Ectodermal cell (in vitro differentiated cells): ENCODE data around the gene MAP7.
A peak's percentile ranks its signal among the peaks of the same experiment; 100 is the strongest.

Source experiments
- H3K27ac ChIP-seq: 2 replicates; pipeline ENCODE4 v1.7.0; 2013; ENCODE audit warnings: mild to moderate bottlenecking, low read depth, low read length; ENCODE audit not compliant: insufficient read depth, poor library complexity, severe bottlenecking
- H3K27me3 ChIP-seq: 2 replicates; pipeline ENCODE4 v1.7.0; 2013; ENCODE audit warnings: mild to moderate bottlenecking, low read length; ENCODE audit not compliant: insufficient read depth, control insufficient read depth, poor library complexity, severe bottlenecking
- H3K36me3 ChIP-seq: one replicate; pipeline ENCODE4 v1.7.0; 2013; ENCODE audit warnings: low read length; ENCODE audit not compliant: control insufficient read depth, insufficient read depth
- H3K4me1 ChIP-seq: one replicate; pipeline ENCODE4 v1.7.0; 2013; ENCODE audit warnings: low read length; ENCODE audit not compliant: control insufficient read depth, insufficient read depth
- H3K4me3 ChIP-seq: 2 replicates; pipeline ENCODE4 v1.7.0; 2013; ENCODE audit warnings: low read depth, low read length, control low read depth; ENCODE audit not compliant: insufficient read depth
- H3K9me3 ChIP-seq: 2 replicates; pipeline ENCODE4 v1.7.0; 2013; ENCODE audit warnings: mild to moderate bottlenecking, low read length, moderate library complexity; ENCODE audit not compliant: control insufficient read depth
- WGBS, 2 experiments: methylation state at CpG; one replicate each; pipeline ENCODE4 v1.1.7; 2013; ENCODE audit warnings: missing lambda C conversion rate in 2 of 2; 5-methylcytosine and 5-hydroxymethylcytosine counted together

Gene MAP7

DNA sequence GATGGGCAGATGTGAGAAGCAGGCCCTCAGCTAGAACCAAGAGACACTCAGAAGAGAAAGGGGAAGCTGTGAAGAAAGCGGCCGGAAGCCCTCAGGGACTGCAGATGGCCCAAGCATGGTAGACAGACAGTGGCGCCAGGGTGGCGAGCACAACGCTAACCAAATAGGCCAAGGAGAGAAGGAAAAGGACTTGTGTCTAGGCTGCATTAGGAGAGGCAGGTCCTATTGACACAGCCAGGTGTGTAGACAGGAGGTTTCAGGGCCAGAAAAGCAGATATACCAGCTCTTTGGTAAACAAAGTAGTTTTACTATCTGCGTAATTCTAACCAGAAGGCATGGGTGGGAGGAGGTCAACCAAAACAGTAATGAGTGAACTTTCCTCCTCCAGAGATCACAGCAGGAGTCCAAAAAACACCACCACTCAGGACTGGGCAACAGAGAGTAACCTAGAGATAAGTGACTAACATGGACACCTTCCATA, 15.8 kb upstream of the MAP7 start:
- H3K4me1 ChIP-seq: no peaks in the 10 kb centered on the region
- H3K36me3 ChIP-seq: no peaks in the 10 kb centered on the region
- no peak overlapping the region for H3K4me3 ChIP-seq
- H3K27me3 ChIP-seq: no peaks in the 10 kb centered on the region
- 96% methylated on average over 6 of the region's 6 CpGs for WGBS, 2 experiments
- H3K27ac ChIP-seq: no peak overlapping the region
- H3K9me3 ChIP-seq: no peaks in the 10 kb centered on the region

DNA sequence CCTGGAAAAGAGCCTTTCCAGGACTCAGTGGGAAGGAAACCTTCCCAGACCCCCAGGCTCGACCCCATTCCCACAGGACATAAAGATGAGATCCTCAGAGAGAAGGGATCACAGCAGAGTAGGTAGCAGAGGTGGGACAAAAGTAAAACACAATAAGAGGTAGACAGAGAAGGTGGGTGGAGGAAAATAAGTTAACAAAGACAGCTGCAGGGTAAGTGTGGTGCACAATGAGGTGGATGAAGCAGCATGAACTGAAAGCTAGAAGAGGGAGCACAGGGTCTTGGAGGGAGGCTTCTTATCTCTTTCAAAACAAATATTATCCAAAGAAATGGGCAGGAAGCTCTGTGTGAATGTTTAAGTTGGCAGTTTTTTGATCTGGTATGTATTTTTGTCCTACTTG, 14.0 kb upstream of the MAP7 start:
- H3K27ac ChIP-seq: no peak overlapping the region
- H3K36me3 ChIP-seq: no peaks in the 10 kb centered on the region
- H3K27me3 ChIP-seq: no peaks in the 10 kb centered on the region
- H3K4me1 ChIP-seq: no peaks in the 10 kb centered on the region
- WGBS, 2 experiments: 93 to 100% methylated on average over 1 of the region's 1 CpG
- H3K4me3 ChIP-seq: no peak overlapping the region
- no peaks in the 10 kb centered on the region for H3K9me3 ChIP-seq

DNA sequence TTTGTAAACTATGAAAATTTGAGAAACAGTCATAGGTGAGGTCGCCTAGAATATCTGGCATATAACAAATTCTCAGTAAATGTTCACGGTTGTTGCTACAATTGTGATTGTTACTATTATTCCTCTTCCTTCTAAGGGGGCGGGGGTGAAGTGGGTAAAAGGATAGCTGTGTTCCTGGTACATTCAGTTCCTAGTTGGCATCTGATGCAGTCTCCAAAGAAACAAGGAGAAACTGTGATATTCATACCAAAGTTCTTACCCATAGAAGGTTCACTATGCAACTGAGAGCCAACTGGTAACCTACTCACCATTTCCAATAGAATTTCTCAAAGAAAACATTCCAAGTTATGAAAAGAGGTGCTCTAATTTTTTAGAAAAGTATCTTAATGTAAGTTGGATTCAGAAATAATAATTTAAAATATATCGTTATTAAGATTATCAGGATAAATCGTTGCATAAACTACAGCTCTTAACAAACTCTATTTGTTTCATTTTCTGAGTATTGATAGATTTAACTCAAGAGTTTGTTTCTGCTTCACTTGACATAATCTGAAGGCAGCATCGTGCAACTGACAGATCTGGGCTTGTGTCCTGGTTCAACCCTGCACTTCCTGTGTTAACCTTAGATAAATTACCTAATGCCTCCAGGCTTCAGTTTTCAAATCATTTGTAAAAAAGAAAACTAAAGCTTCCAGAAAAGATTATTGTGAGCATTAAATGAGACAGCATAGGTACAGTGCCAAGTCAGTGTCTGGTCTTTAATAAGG, 13.3 kb upstream of the MAP7 start:
- Histone ChIP-seq H3K4me3 (no peak overlapping the region), H3K27ac (no peak overlapping the region), H3K9me3 (no peaks in the 10 kb centered on the region), H3K4me1 (no peaks in the 10 kb centered on the region), H3K36me3 (no peaks in the 10 kb centered on the region), H3K27me3 (no peaks in the 10 kb centered on the region)
- 95 to 100% methylated on average over 2 to 4 of the region's 6 CpGs for WGBS, 2 experiments

DNA sequence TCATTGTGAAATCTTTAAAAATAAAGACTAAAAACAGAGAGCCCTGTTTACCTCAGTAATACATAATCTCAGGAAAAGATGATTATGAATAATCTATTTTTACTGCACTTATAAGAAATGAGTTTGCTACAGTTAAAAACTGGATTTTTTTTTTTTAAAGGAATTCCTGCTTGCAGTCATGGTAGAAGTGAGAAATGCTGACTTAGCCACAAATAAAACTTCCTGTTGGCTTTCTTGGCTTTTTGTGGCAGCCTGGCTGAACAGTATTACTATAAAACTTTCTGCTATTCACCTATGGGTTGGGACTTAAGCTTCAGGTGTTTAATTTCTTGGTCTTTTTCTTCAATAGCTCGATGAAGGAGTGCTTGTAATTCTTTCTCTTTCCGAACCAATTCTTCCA, 12.0 kb upstream of the MAP7 start:
- 89 to 90% methylated on average over 2 of the region's 2 CpGs for WGBS, 2 experiments

DNA sequence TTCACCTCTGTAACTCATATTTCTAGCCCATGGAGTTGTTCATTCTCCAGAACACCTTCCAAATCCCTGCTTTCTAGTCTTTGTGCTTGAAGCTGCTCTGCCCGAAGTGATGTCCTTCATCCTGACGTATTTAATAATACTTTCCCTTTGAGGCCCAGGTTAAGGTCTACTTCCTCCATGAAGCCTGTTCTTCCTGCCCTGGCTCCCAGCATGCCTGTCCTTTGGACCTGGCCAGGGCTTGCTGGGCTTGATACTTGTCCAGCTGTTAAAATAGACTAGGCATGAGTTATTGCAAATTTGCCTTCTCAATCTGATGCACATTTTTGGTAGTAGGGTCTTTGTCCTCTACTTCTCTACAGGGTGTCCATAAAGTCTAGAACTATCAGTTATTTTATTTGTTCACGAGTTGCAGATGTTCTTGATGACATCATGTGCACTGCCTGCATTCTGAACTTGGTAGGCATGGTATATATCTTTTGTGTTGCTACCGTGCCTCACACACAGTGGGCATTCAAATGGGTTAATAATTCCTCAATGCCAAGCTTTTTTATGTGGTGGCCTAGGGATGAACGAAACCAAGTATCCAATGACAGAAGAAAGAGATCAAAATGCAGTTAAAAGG, 3.1 kb upstream of the MAP7 start:
- H3K27me3 ChIP-seq: peaks cover 57% of the 10 kb centered on the region

More for the DNA sequence above, 12.0 kb upstream of the MAP7 start:
- no peaks in the 10 kb centered on the region for H3K27me3 ChIP-seq
- no peak overlapping the region for H3K4me3 ChIP-seq
- H3K4me1 ChIP-seq: no peaks in the 10 kb centered on the region
- H3K27ac ChIP-seq: no peak overlapping the region
- H3K9me3 ChIP-seq: no peaks in the 10 kb centered on the region
- H3K36me3 ChIP-seq: no peaks in the 10 kb centered on the region

DNA sequence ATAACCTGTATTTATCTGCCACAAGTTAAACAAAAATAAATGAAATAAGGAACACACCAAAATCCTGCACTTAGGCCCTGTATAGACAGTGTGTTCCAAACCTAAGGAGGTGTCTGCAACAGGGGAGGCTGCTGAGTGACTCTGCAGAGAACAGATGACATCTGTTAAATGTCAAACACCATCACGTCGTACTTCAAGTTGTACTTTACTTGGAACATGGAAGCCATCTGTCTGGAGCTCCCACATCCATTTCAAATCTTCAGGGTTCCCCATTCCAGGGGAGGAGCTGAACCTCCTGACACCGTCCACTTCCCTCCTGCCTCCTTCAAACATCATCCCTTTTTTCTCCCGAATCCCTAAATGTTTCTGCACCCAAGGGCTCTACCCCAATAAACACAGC, 1.8 kb upstream of the MAP7 start:
- Histone ChIP-seq H3K4me1 (no peaks in the 10 kb centered on the region), H3K9me3 (no peaks in the 10 kb centered on the region), H3K27ac (no peak overlapping the region), H3K27me3 (peaks cover 60% of the 10 kb centered on the region), H3K36me3 (no peaks in the 10 kb centered on the region), H3K4me3 (no peak overlapping the region)
- 88% methylated on average over 4 of the region's 4 CpGs for WGBS, 2 experiments

More for the DNA sequence above, 3.1 kb upstream of the MAP7 start:
- H3K4me1 ChIP-seq: no peaks in the 10 kb centered on the region
- no peaks in the 10 kb centered on the region for H3K36me3 ChIP-seq
- 86 to 88% methylated on average over 5 of the region's 5 CpGs for WGBS, 2 experiments
- no peak overlapping the region for H3K4me3 ChIP-seq
- H3K9me3 ChIP-seq: no peaks in the 10 kb centered on the region
- H3K27ac ChIP-seq: no peak overlapping the region

DNA sequence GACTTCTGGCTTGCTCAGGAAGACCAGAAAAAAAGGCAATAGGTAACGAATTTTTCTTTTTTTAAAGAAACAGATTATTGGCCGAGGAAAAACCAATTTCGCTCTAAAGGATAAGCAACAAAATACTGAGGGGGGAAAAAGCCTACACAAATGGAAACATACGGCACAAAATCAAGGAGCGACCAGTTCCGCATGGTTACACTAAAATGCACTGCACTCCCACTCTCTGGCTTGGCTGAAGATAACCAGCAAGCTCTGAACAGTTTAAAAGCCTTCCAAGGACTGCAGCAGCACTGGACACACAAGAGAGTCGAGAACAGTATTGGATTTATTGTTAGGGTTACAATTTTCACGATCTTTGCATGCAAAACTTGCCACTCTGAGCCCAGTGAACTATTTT, 881 bp upstream of the MAP7 start:
- Histone ChIP-seq H3K27me3 (peaks cover 60% of the 10 kb centered on the region), H3K36me3 (no peaks in the 10 kb centered on the region), H3K9me3 (no peaks in the 10 kb centered on the region), H3K4me3 (no peak overlapping the region), H3K4me1 (no peaks in the 10 kb centered on the region), H3K27ac (no peak overlapping the region)
- WGBS, 2 experiments: 66 to 68% methylated on average over 8 of the region's 8 CpGs

DNA sequence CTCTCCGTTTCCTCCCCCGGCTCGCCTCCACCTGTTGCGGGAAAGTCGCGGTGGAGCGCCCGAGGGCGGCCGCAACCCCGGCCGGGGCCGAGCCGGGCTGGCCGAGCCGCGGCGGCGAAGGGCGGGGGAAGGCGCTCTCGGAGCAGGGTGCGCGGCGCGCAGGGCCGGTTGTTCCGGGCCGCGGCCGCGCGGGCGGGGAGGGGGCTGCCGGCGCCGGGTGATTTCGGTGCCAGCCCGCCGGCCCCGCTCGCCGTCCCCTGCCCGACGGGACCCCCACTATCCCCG, 235 bp downstream of the MAP7 start:
- Histone ChIP-seq H3K4me1 (no peaks in the 10 kb centered on the region), H3K9me3 (no peaks in the 10 kb centered on the region), H3K27me3 (peaks cover 60% of the 10 kb centered on the region), H3K36me3 (no peaks in the 10 kb centered on the region), H3K27ac (no peak overlapping the region), H3K4me3 (peak overlapping the region; percentile 61)
- WGBS, 2 experiments: 0 to 1% methylated on average over 46 of the region's 46 CpGs

DNA sequence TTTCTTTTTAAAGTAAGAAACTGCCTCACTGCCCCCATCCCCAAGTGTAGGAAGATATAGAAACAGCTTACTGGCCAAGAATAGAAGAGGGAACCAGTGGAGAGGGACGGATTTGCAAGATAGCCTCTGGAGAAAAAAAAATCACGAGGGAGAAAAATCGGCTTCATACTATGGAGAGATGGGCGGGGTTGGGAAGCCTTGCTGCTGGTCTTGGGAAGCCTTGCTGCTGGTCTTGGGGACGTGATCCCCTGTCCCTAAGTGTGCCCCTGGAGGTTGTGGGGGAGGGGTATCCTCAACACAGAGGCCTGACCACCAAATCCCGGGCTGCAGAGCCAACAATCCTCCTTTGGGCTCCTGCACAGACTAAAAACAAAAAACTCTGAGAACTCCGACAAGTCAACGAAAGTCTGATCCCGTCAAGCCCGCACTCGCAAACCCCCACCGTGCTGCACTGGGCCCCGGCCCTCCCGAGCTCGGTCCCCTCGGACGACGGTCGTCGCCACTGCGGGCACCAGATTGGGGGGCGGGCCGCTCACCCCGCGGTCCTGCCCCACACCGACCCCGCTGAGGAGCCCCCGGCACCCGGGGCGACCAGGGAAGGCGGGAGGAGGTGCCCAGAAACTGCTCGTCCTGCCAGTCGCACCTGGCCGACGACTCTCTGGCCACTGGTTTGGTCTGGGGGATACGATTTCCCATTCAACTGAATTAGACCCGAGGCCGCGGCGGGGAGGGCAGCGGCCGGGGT, 750 bp downstream of the MAP7 start:
- no peaks in the 10 kb centered on the region for H3K36me3 ChIP-seq
- H3K4me3 ChIP-seq: peak overlapping the region; percentile 61
- no peaks in the 10 kb centered on the region for H3K9me3 ChIP-seq
- 1% methylated on average over 42 of the region's 42 CpGs for WGBS, 2 experiments
- H3K27me3 ChIP-seq: peaks cover 60% of the 10 kb centered on the region
- H3K4me1 ChIP-seq: no peaks in the 10 kb centered on the region
- H3K27ac ChIP-seq: no peak overlapping the region

DNA sequence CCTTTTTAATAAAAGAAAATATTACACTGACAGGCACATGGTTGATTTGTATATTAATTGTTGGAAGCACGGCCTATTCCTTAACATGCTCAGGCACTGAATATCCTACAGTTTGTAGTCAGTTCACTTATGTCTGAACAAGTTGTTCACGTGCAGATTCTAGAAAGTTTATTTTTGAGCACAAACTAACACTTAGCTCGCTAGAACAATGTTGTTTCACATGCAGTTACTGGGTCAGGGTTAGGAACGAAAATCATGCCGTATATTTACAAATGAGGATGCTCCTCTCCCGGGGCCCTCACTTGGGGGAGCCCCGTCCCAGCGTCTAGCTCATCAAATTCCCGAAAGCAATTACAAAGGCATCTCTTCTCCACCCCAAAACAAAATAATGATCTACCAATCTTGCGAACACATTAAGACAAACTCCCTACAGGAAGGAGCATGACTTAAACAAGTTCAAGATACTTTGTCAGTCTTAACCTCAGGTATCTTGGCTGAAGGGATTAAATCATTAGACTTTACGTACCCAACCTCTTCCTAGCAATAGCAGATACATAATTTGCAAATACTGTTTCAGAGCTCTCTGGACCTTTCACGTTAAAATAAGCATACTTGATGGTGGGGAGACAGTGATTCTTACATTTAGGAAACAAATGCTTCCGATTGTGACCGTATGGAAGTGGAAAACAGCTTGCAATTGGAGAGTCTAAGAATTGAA, 1.5 kb downstream of the MAP7 start:
- no peak overlapping the region for H3K4me3 ChIP-seq
- H3K27ac ChIP-seq: no peak overlapping the region
- no peaks in the 10 kb centered on the region for H3K36me3 ChIP-seq
- no peaks in the 10 kb centered on the region for H3K4me1 ChIP-seq
- peaks cover 59% of the 10 kb centered on the region for H3K27me3 ChIP-seq
- WGBS, 2 experiments: 49 to 53% methylated on average over 14 of the region's 14 CpGs
- no peaks in the 10 kb centered on the region for H3K9me3 ChIP-seq
